Mesenchymal stem cell (in vitro differentiated cells and primary cell): ENCODE measurements around the gene TTC21A.

Experiments
- DNase-seq: peaks from one replicate; pipeline ENCODE4 v3.0.0-alpha.2; 2013
- H2AFZ ChIP-seq: one replicate; pipeline ENCODE4 v1.6.1; 2013; ENCODE audit warnings: low read depth, mild to moderate bottlenecking, control low read depth, inconsistent platforms, low read length, moderate library complexity
- H2AK5ac ChIP-seq: 2 replicates; pipeline ENCODE4 v1.6.1; 2013; ENCODE audit warnings: low read length, moderate library complexity, mild to moderate bottlenecking, inconsistent platforms; ENCODE audit not compliant: severe bottlenecking
- H2BK120ac ChIP-seq: one replicate; pipeline ENCODE4 v1.6.1; 2013; ENCODE audit warnings: low read depth, mild to moderate bottlenecking, inconsistent platforms, low read length, moderate library complexity
- H2BK12ac ChIP-seq, 2 experiments: one replicate each; pipeline ENCODE4 v1.6.1; 2013; ENCODE audit warnings: inconsistent platforms in 2 of 2, low read length in 2 of 2, mild to moderate bottlenecking in 2 of 2, moderate library complexity in 2 of 2, control low read depth in 1 of 2
- H2BK15ac ChIP-seq: one replicate; pipeline ENCODE4 v1.6.1; 2013; ENCODE audit warnings: mild to moderate bottlenecking, low read depth, inconsistent platforms; ENCODE audit not compliant: poor library complexity, severe bottlenecking
- H2BK5ac ChIP-seq: 2 replicates; pipeline ENCODE4 v1.6.1; 2013; ENCODE audit warnings: low read depth, mild to moderate bottlenecking, low read length, control low read depth, inconsistent platforms; ENCODE audit not compliant: poor library complexity, severe bottlenecking
- H3K14ac ChIP-seq, 2 experiments: one replicate each; pipeline ENCODE4 v1.6.1; 2013; ENCODE audit warnings: inconsistent platforms in 2 of 2, low read length in 2 of 2, control low read depth in 1 of 2, mild to moderate bottlenecking in 1 of 2, moderate library complexity in 1 of 2
- H3K18ac ChIP-seq, 2 experiments: one replicate each; pipeline ENCODE4 v1.6.1; 2013; ENCODE audit warnings: inconsistent platforms in 2 of 2, low read length in 2 of 2, control low read depth in 1 of 2, low read depth in 1 of 2, mild to moderate bottlenecking in 1 of 2
- H3K23ac ChIP-seq, 2 experiments: one replicate each; pipeline ENCODE4 v1.6.1; 2013; ENCODE audit warnings: inconsistent platforms in 2 of 2, low read length in 2 of 2, mild to moderate bottlenecking in 2 of 2, moderate library complexity in 2 of 2, control low read depth in 1 of 2
- H3K27ac ChIP-seq: 2 replicates; pipeline ENCODE4 v1.5.1; 2013; ENCODE audit warnings: mild to moderate bottlenecking, moderate library complexity, low read length, control low read depth, inconsistent platforms; ENCODE audit not compliant: poor library complexity, severe bottlenecking
- H3K27me3 ChIP-seq, 2 experiments: 2 replicates each; pipeline versions ENCODE4 v1.6.1 to v1.7.0; 2013; ENCODE audit warnings: low read length in 2 of 2, mild to moderate bottlenecking in 2 of 2, moderate library complexity in 2 of 2, control low read depth in 1 of 2, inconsistent platforms in 1 of 2; ENCODE audit not compliant: control insufficient read depth in 1 of 2, insufficient read depth in 1 of 2
- H3K36me3 ChIP-seq, 2 experiments: 2 replicates each; pipeline versions ENCODE4 v1.6.1 to v1.7.0; 2013; ENCODE audit warnings: low read length in 2 of 2, control low read depth in 1 of 2, inconsistent platforms in 1 of 2, low read depth in 1 of 2, mild to moderate bottlenecking in 1 of 2; ENCODE audit not compliant: insufficient read depth in 2 of 2, control insufficient read depth in 1 of 2
- H3K4ac ChIP-seq, 2 experiments: one replicate each; pipeline ENCODE4 v1.6.1; 2013; ENCODE audit warnings: inconsistent platforms in 2 of 2, low read length in 2 of 2, mild to moderate bottlenecking in 2 of 2, moderate library complexity in 2 of 2, control low read depth in 1 of 2, low read depth in 1 of 2
- H3K4me1 ChIP-seq: 2 replicates; pipeline ENCODE4 v1.6.1; 2013; ENCODE audit warnings: low read depth, low read length, control low read depth; ENCODE audit not compliant: control insufficient read depth, insufficient read depth
- H3K4me2 ChIP-seq: 2 replicates; pipeline ENCODE4 v1.6.1; 2013; ENCODE audit warnings: low read length, mild to moderate bottlenecking, inconsistent platforms; ENCODE audit not compliant: poor library complexity, severe bottlenecking
- H3K4me3 ChIP-seq, 2 experiments: 2 replicates each; pipeline versions ENCODE4 v1.5.1 to v1.7.0; 2013; ENCODE audit warnings: low read length in 2 of 2, mild to moderate bottlenecking in 2 of 2, control low read depth in 1 of 2, low read depth in 1 of 2; ENCODE audit not compliant: insufficient read depth in 1 of 2
- H3K79me1 ChIP-seq: replicated peaks from 2 replicates; pipeline ENCODE4 v1.6.1; 2013; ENCODE audit warnings: mild to moderate bottlenecking, control low read depth, low read length, inconsistent platforms; ENCODE audit not compliant: poor library complexity, severe bottlenecking
- H3K9ac ChIP-seq: 2 replicates; pipeline ENCODE4 v1.7.0; 2013; ENCODE audit warnings: mild to moderate bottlenecking, low read length, moderate library complexity
- H3K9me3 ChIP-seq: 2 replicates; pipeline ENCODE4 v1.7.0; 2013; ENCODE audit warnings: mild to moderate bottlenecking, low read length; ENCODE audit not compliant: control insufficient read depth
- H4K8ac ChIP-seq: one replicate; pipeline ENCODE4 v1.6.1; 2013; ENCODE audit warnings: inconsistent platforms, mild to moderate bottlenecking, low read length, moderate library complexity
- H4K91ac ChIP-seq: one replicate; pipeline ENCODE4 v1.6.1; 2013; ENCODE audit warnings: mild to moderate bottlenecking, low read length, inconsistent platforms
- WGBS: methylation state at CpG from one replicate; pipeline ENCODE4 v1.1.7; 2013; ENCODE audit warnings: mixed read lengths; 5-methylcytosine and 5-hydroxymethylcytosine counted together

Gene TTC21A

GRCh38 chr3:39097716-39098472 is 9.6 kb upstream of the TTC21A start:
- no peak overlapping the region for H2AK5ac ChIP-seq
- H3K4me3 ChIP-seq = no peak overlapping the region
- no peak overlapping the region for H3K9ac ChIP-seq
- no peaks in the 10 kb centered on the region for H3K27me3 ChIP-seq
- H2BK5ac ChIP-seq = no peak overlapping the region
- no peak overlapping the region for H3K18ac ChIP-seq
- H4K8ac ChIP-seq = no peak overlapping the region
- peaks cover 62 to 93% of the 10 kb centered on the region in 2 experiments for H3K36me3 ChIP-seq
- no peak overlapping the region for H3K23ac ChIP-seq
- H3K9me3 ChIP-seq = no peaks in the 10 kb centered on the region
- H4K91ac ChIP-seq = no peak overlapping the region
- no peak overlapping the region for H3K14ac ChIP-seq
- H2BK15ac ChIP-seq = no peak overlapping the region
- H2BK120ac ChIP-seq = no peak overlapping the region
- H3K4ac ChIP-seq = no peak overlapping the region
- H3K4me2 ChIP-seq = no peak overlapping the region
- H2AFZ ChIP-seq = no peak overlapping the region
- WGBS = 91% methylated on average over 7 of the region's 8 CpGs
- no peak for DNase-seq
- H3K79me1 ChIP-seq = peaks cover 40% of the 10 kb centered on the region
- no peak overlapping the region for H3K27ac ChIP-seq
- peaks cover 6% of the 10 kb centered on the region for H3K4me1 ChIP-seq
- no peak overlapping the region for H2BK12ac ChIP-seq

GRCh38 chr3:39098473-39099000 is 8.9 kb upstream of the TTC21A start:
- H2BK15ac ChIP-seq = no peak overlapping the region
- H2BK5ac ChIP-seq = no peak overlapping the region
- H4K91ac ChIP-seq = no peak overlapping the region
- H2BK12ac ChIP-seq = no peak overlapping the region
- H3K79me1 ChIP-seq = peaks cover 45% of the 10 kb centered on the region
- WGBS = 96% methylated on average over 8 of the region's 8 CpGs
- peaks cover 10% of the 10 kb centered on the region for H3K4me1 ChIP-seq
- no peak overlapping the region for H3K18ac ChIP-seq
- H3K9ac ChIP-seq = no peak overlapping the region
- H4K8ac ChIP-seq = no peak overlapping the region
- peaks cover 62 to 87% of the 10 kb centered on the region in 2 experiments for H3K36me3 ChIP-seq
- H3K4me3 ChIP-seq = no peak overlapping the region
- no peaks in the 10 kb centered on the region for H3K27me3 ChIP-seq
- H2AFZ ChIP-seq = no peak overlapping the region
- no peaks in the 10 kb centered on the region for H3K9me3 ChIP-seq
- DNase-seq = no peak
- H3K23ac ChIP-seq = no peak overlapping the region
- H2AK5ac ChIP-seq = no peak overlapping the region
- no peak overlapping the region for H2BK120ac ChIP-seq
- no peak overlapping the region for H3K14ac ChIP-seq
- no peak overlapping the region for H3K4ac ChIP-seq
- no peak overlapping the region for H3K27ac ChIP-seq
- no peak overlapping the region for H3K4me2 ChIP-seq

- no peak overlapping the region for H3K14ac ChIP-seq
- no peak overlapping the region for H3K23ac ChIP-seq
- H2AFZ ChIP-seq = no peak overlapping the region
- no peak overlapping the region for H2AK5ac ChIP-seq
- no peaks in the 10 kb centered on the region for H3K9me3 ChIP-seq
- peaks cover 52% of the 10 kb centered on the region for H3K79me1 ChIP-seq
- H3K4me2 ChIP-seq = no peak overlapping the region
- DNase-seq = no peak
- H3K4ac ChIP-seq = no peak overlapping the region
- H4K91ac ChIP-seq = no peak overlapping the region
- H2BK5ac ChIP-seq = no peak overlapping the region
- H2BK12ac ChIP-seq = no peak overlapping the region
- WGBS = 100% methylated on average over 1 of the region's 1 CpG
- peaks cover 64 to 80% of the 10 kb centered on the region in 2 experiments for H3K36me3 ChIP-seq
- no peak overlapping the region for H3K18ac ChIP-seq
- H2BK120ac ChIP-seq = no peak overlapping the region
- H3K27me3 ChIP-seq = no peaks in the 10 kb centered on the region
- H4K8ac ChIP-seq = no peak overlapping the region
- H2BK15ac ChIP-seq = no peak overlapping the region
- H3K4me3 ChIP-seq = no peak overlapping the region
- H3K4me1 ChIP-seq = peaks cover 12% of the 10 kb centered on the region
- H3K9ac ChIP-seq = no peak overlapping the region
- H3K27ac ChIP-seq = no peak overlapping the region
These were observed 8.2 kb upstream of the TTC21A start for GRCh38 chr3:39099242-39099641.

GRCh38 chr3:39099738-39100499 is 7.6 kb upstream of the TTC21A start:
- Histone ChIP-seq H2BK5ac (no peak overlapping the region), H4K8ac (no peak overlapping the region), H3K9ac (no peak overlapping the region), H3K36me3 (peaks cover 60 to 73% of the 10 kb centered on the region in 2 experiments), H3K27ac (no peak overlapping the region), H3K4me3 (no peak overlapping the region), H3K27me3 (no peaks in the 10 kb centered on the region), H2BK12ac (no peak overlapping the region), H3K4me1 (peaks cover 16% of the 10 kb centered on the region), H3K9me3 (no peaks in the 10 kb centered on the region), H3K23ac (no peak overlapping the region), H3K4ac (no peak overlapping the region), H2BK15ac (no peak overlapping the region), H4K91ac (no peak overlapping the region), H3K79me1 (peaks cover 59% of the 10 kb centered on the region), H2AK5ac (no peak overlapping the region), H3K4me2 (no peak overlapping the region), H2AFZ (no peak overlapping the region), H3K14ac (no peak overlapping the region), H2BK120ac (no peak overlapping the region), H3K18ac (no peak overlapping the region)
- 80% methylated on average over 1 of the region's 2 CpGs for WGBS
- DNase-seq = no peak
